Endodermal cell (in vitro differentiated cells): Measurements from ENCODE around the gene AKAP7. TPM values are rescaled to one million over a fixed set of nuclear protein-coding genes. Genes with fewer than 3 reads are reported as not detected.

Source experiments
- DNase-seq: peaks from one replicate; pipeline ENCODE4 v3.0.0-alpha.2; 2017
- H3K27ac ChIP-seq: 2 replicates; pipeline ENCODE4 v1.5.1; 2013; ENCODE audit warnings: mild to moderate bottlenecking, low read depth, low read length, moderate library complexity
- H3K27me3 ChIP-seq: 2 replicates; pipeline ENCODE4 v1.6.1; 2013; ENCODE audit warnings: mild to moderate bottlenecking, low read length, moderate library complexity; ENCODE audit not compliant: insufficient read depth, control insufficient read depth, poor library complexity, severe bottlenecking
- H3K36me3 ChIP-seq: 2 replicates; pipeline ENCODE4 v1.7.0; 2013; ENCODE audit warnings: mild to moderate bottlenecking, low read length, moderate library complexity; ENCODE audit not compliant: control insufficient read depth, insufficient read depth
- H3K4me1 ChIP-seq: one replicate; pipeline ENCODE4 v1.7.0; 2013; ENCODE audit warnings: low read length; ENCODE audit not compliant: control insufficient read depth, insufficient read depth
- H3K4me3 ChIP-seq: 2 replicates; pipeline ENCODE4 v1.5.1; 2013; ENCODE audit warnings: mild to moderate bottlenecking, low read length, moderate library complexity
- H3K9ac ChIP-seq: 2 replicates; pipeline ENCODE4 v1.6.1; 2013; ENCODE audit warnings: mild to moderate bottlenecking, low read length, moderate library complexity; ENCODE audit not compliant: poor library complexity, severe bottlenecking; ENCODE audit errors: extremely low read depth
- H3K9me3 ChIP-seq: 2 replicates; pipeline ENCODE4 v1.6.1; 2013; ENCODE audit warnings: mild to moderate bottlenecking, low read length, moderate library complexity; ENCODE audit not compliant: control insufficient read depth
- H3K27ac Mint-ChIP-seq: 2 replicates; pipeline ENCODE4 v1.8.0; 2020; ENCODE audit warnings: mixed read lengths
- H3K27me3 Mint-ChIP-seq: 2 replicates; pipeline ENCODE4 v1.8.0; 2021; ENCODE audit warnings: mild to moderate bottlenecking, mixed read lengths; ENCODE audit not compliant: insufficient read depth
- H3K36me3 Mint-ChIP-seq: 2 replicates; pipeline ENCODE4 v1.8.0; 2020; ENCODE audit warnings: low read depth, mixed read lengths
- H3K4me1 Mint-ChIP-seq: 2 replicates; pipeline ENCODE4 v1.8.0; 2020; ENCODE audit warnings: mixed read lengths
- H3K4me3 Mint-ChIP-seq: 2 replicates; pipeline ENCODE4 v1.8.0; 2020; ENCODE audit warnings: mild to moderate bottlenecking, moderate library complexity, mixed read lengths
- H3K9me3 Mint-ChIP-seq: 2 replicates; pipeline ENCODE4 v1.8.0; 2020; ENCODE audit warnings: mild to moderate bottlenecking, mixed read lengths
- CTCF ChIP-seq: fragments of 200-600 bp; sonication (generic); conservative IDR thresholded peaks from 2 replicates; pipeline ENCODE4 v1.5.0; 2021; ENCODE audit warnings: antibody characterized with exemption, mild to moderate bottlenecking
- WGBS, 2 experiments: methylation state at CpG; one replicate each; pipeline versions ENCODE4 v1.1.5 to v1.1.7; 2013; ENCODE audit warnings: missing lambda C conversion rate in 2 of 2, mixed read lengths in 1 of 2; ENCODE audit not compliant: insufficient coverage in 1 of 2, insufficient read length in 1 of 2; 5-methylcytosine and 5-hydroxymethylcytosine counted together
- total RNA-seq, 2 donors: library from RNA; stranded (reverse); fragmentation: NEBNext Ultra II Directional in 1 of 2; extraction: Animal tissue kit (Norgen Biotek cat#: 25700) in 1 of 2; gene quantifications; 2 replicates in 1 of 2; 3 replicates in 1 of 2; pipeline ENCODE4 v1.2.1, GENCODE V29; 2021

The AKAP7 gene
- total RNA-seq, 2 donors from 2014 or later: 6.2 to 6.7 TPM

- Mint-ChIP-seq H3K27ac (no peak overlapping the region), H3K27me3 (no peaks in the 10 kb centered on the region), H3K4me3 (no peak overlapping the region), H3K4me1 (peaks cover 4% of the 10 kb centered on the region), H3K9me3 (no peaks in the 10 kb centered on the region), H3K36me3 (no peaks in the 10 kb centered on the region)
- Histone ChIP-seq H3K9ac (no peak overlapping the region), H3K4me3 (no peak overlapping the region), H3K9me3 (no peaks in the 10 kb centered on the region), H3K27me3 (no peaks in the 10 kb centered on the region), H3K27ac (no peak overlapping the region), H3K4me1 (no peaks in the 10 kb centered on the region), H3K36me3 (no peaks in the 10 kb centered on the region)
- no peak for DNase-seq
- no peak for TF ChIP-seq CTCF
- WGBS, 2 experiments: 89 to 91% methylated on average over 1 of the region's 1 CpG
These were observed 28.6 kb downstream of the AKAP7 start for GRCh38 chr6:131163886-131164285.

GRCh38 chr6:131164506-131164905, 29.2 kb downstream of the AKAP7 start:
- no peak overlapping the region for H3K4me3 ChIP-seq
- Mint-ChIP-seq H3K36me3 (no peaks in the 10 kb centered on the region), H3K4me1 (peaks cover 4% of the 10 kb centered on the region), H3K27me3 (no peaks in the 10 kb centered on the region), H3K9me3 (no peaks in the 10 kb centered on the region), H3K27ac (no peak overlapping the region), H3K4me3 (no peak overlapping the region)
- no peak for DNase-seq
- WGBS, 2 experiments: 92 to 100% methylated on average over 1 to 2 of the region's 2 CpGs
- H3K4me1 ChIP-seq: no peaks in the 10 kb centered on the region
- H3K36me3 ChIP-seq: no peaks in the 10 kb centered on the region
- H3K27ac ChIP-seq: no peak overlapping the region
- H3K27me3 ChIP-seq: no peaks in the 10 kb centered on the region
- H3K9ac ChIP-seq: no peak overlapping the region
- H3K9me3 ChIP-seq: no peaks in the 10 kb centered on the region
- no peak for TF ChIP-seq CTCF

DNA sequence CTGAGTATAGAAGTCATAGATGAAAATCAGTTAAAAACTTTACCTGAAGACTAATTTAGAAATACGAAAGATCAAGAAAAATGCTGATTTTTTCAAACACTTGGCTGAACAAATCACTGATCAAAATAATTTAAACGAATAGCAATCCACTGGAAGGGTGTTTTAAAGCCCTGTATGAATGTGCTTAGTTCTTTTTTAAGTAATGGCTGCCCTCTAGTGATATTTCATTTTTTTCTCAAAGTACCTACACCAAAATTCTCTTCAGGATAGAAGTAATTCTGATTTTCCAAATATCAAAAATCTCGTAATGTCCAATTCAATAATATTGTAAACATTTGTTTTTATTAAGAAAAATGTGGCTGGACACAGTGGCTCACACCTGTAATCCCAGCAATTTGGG, 32.5 kb downstream of the AKAP7 start:
- no peak overlapping the region for H3K4me3 ChIP-seq
- no peaks in the 10 kb centered on the region for H3K36me3 Mint-ChIP-seq
- no peak overlapping the region for H3K27ac ChIP-seq
- TF ChIP-seq CTCF: peak; percentile 23
- no peaks in the 10 kb centered on the region for H3K9me3 ChIP-seq
- H3K4me3 Mint-ChIP-seq: no peak overlapping the region
- no peaks in the 10 kb centered on the region for H3K27me3 Mint-ChIP-seq
- H3K9me3 Mint-ChIP-seq: no peaks in the 10 kb centered on the region
- WGBS, 2 experiments: 71 to 87% methylated on average over 1 to 3 of the region's 3 CpGs
- H3K27me3 ChIP-seq: no peaks in the 10 kb centered on the region
- H3K4me1 ChIP-seq: no peaks in the 10 kb centered on the region
- no peak overlapping the region for H3K9ac ChIP-seq
- no peaks in the 10 kb centered on the region for H3K36me3 ChIP-seq
- no peaks in the 10 kb centered on the region for H3K4me1 Mint-ChIP-seq
- H3K27ac Mint-ChIP-seq: no peak overlapping the region
- no peak for DNase-seq
